Activated effector memory CD4-positive, alpha-beta T cell treated with anti-CD3 and anti-CD28 coated beads, Interleukin-2, amount 50 U/mL, for 16 hours (primary cell): ENCODE results near the gene CBARP.

Experiments
- DNase-seq: peaks from one replicate; pipeline ENCODE4 v3.0.0-alpha.2; 2020

Gene CBARP

DNA sequence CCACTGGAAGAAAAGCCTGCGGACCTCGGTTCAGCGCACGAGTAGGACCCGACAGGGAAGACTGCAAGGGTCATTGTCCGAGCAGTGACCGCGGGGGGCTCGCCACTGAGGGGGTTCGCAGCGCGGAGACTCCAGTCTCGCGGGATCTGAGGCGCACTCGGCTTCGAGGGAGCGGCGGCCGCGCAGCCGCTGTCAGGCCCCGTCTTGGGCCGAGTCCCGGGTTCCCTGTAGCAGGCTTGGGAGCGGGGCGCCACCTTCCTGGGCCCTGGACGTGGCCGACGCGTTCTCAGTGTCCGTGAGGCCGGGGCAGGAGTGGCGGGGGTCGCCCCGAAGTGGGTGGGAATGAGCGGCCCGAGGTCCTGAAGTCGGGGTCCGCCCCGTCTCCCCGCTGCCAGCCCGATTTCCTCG lies 37.1 kb upstream of the CBARP start:
- DNase-seq = no peak

DNA sequence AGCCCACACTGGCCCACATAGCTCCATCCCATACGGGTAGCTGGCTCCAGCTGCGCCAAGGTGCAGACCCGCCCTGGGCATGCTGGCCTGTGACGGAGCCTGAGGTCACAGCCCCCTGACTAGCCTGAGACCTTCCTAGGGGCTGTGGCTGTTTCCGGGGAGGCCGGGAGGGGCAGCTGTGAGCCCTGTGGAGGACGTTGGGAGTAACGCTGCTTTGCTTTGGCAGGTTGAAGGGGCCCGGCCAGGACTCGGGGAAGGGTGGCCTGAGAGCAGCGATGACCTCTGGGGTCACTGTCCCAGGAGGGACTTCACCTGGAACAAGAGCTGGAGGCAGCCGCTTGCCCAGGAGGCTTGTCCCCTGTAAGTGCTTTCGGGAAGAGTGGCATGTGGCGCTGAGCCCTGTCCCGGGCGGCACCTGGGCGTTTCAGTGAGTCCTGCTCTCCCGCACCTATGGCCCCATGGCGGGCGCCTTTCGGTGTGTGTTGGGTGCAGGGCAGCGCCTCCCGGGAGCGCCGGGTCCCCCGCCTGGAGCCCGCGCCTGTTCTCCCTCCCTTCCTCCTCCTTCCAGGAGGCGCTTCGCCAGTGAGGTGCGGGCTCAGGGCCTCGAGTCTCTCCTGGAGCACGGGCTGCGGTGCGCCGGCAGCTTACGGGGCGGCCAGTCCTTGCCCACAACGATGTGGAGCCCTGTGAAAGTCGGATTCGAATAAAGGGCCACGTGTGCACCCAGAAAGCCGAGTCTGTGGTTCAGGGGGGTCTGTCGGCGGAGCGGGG lies 36.5 kb upstream of the CBARP start:
- peak; percentile 66 for DNase-seq

DNA sequence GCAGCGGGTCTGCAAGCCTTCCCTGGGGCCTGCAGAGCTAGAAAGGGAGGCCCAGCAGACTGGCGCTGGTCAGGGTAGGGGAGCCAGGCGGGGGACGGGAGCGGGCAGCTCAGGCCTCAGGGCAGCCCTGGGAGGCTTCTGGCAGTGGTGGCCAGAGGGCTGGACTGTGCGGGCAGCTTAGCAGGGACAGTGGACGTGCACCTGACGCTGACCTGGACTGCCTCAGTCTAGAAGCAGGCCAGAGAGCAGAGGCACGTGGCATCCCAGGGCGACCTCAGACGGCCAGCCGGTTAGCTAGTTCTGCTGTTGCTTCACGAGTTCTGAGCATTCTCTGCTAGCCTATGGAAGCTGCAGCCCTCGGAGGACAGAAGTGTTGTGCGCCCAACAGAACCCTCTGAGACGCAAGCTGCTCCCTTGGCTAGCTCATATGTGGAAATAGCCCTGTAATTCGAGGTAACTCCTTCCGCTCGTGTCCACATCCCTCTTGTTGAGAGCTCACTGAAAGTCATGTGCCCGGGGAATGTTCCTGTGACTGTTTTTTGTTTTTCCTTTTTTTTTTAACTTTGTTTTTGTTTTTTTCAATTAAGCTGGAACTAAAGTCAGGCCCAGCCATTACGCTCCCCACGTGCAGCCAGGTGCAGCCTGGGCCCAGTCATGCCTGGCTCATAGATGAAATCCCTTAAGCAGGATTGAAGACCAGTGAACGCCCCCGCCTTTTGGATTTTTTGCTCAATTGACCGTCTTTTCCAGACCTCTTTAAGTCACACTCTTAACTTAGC lies 35.6 kb upstream of the CBARP start:
- DNase-seq = no peak

GRCh38 chr19:1272423-1273262 lies 34.8 kb upstream of the CBARP start:
- DNase-seq = no peak

DNA sequence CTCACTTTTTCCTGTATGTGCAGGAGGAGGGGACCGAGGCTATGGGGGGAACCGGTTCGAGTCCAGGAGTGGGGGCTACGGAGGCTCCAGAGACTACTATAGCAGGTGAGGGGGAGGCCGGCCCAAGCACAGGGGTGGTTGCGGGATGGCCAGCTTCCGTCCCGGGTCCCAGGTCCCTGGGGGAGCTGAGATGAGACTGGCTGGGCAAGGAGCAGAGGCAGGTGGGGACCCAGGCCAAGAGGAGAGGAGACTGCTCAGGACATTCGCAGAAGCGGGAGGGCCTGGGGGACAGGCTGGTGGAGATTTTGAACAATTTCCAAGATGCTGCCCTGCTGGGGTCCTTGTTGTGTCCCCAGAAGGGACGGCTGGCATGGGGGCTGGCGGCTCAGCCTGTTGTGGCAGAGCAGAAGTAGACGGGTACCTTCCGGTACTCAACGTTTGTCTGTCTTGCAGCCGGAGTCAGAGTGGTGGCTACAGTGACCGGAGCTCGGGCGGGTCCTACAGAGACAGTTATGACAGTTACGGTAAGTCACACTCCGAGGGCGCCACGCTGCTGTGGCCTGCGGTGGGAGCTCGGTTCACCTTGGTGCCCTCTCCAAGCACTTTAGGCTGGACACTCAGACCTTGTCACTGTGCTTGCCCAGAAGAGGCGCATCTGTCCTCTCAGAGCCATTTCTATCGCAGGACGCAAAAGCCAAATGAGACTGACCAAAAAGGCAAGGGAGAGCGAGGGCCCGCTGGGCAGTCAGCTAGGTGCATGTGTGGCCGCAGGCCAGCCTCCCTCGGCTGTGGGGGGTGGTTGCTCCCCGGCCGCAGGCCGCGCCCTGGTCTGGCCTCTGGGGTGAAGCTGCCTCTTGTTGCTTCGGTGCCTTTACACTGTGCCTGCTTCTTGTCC lies 34.0 kb upstream of the CBARP start:
- DNase-seq = no peak

- DNase-seq = peak; percentile 68
Observed at GRCh38 chr19:1270854-1271527, 33.2 kb upstream of the CBARP start.

DNA sequence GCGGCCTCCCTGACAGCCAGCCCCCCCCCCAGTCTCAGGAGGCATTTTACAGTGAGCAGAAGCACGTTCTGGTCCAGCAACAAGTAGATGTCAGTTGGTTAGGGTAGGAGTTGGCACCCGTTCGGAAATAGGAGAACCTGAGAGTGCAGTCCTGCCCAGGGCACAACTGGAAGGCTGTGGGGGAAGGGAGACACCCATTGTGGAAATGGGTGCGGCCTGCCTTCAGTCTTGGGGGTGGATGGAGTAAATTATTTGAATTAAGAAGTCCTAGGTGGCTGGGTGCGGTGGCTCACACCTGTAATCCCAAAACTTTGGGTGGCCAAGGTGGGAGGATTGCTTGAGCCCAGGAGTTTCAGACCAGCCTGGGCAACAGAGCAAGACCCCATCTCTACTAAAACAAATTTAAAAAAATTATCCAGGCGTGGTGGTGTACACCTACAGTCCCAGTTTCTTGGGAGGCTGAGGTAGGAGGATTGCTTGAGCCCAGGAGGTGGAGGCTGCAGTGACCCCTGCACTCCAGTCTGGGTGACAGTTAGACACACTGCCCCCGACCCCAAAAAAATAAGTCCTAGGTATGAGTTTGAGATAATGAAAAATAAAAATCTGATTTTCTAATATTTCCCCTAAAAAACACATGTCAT lies 32.5 kb upstream of the CBARP start:
- DNase-seq = no peak

- DNase-seq = peak; percentile 95
Observed at GRCh38 chr19:1269478-1270212, 31.8 kb upstream of the CBARP start.

DNA sequence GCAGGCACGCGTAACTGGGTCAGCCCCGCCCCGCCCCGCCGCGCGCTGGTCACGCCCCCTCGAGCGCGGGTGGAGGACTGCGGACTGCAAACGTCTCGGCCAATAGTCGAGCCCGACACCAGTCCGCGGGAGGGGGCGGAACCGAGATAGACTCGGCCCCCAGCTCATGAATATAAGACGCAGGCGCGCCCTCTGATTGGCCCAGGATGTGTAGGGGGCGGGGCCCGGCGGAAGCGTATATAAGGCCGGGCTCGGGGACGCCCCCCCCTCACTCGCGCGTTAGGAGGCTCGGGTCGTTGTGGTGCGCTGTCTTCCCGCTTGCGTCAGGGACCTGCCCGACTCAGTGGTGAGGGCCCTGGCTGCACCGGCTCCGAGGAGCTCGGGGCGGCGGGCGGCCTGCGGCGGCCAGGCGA lies 31.3 kb upstream of the CBARP start, which contains the start of gene CIRBP:
CIRBP (plus strand) TSS at position 268 of the 413 bp plus-strand sequence. CDS start 1,602 bp downstream, outside the sequence.
- DNase-seq = peak; percentile 100

DNA sequence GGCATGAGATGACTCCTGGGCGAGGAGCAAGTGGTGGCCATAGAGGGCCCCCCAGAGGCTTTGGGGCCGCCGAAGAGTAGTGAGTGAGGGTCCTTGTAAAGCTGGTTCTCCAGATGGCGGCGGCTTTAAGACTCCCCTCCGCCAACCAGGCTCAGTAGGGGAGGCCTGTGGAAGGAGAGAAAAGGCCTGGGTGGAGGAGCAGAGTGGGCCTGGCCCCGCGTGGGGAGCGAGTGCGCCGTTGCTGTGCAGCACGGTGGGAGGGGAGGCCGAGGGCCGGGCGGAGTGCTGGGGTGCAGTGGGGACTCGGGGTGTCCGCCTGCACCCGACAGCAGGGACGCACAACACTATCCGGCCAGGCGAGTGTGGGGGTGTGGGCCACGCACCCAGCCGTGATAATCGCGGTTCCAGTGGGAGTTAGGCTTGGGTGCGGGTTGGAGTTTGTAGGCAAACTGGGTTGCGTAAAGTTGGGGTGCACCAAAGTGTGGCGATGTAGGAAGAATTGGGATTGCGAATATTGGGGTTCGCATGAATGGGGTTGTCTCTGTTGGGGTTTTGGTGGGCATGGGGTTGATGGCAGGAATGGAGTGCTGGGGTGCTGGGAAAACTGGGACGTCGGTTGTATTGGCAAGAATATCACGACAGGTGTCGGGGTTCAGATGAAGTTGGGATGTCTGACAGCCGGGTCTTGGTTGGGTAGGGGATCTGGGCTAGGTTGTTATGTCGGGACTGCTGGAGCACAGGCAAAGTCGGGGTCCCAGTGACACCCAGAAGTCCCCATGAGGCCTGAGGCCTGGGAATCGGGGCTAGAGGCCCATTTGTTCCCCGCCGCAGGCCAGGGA lies 30.6 kb upstream of the CBARP start:
- DNase-seq = no peak

- DNase-seq = no peak
Observed at GRCh38 chr19:1267477-1268225, 29.8 kb upstream of the CBARP start.

DNA sequence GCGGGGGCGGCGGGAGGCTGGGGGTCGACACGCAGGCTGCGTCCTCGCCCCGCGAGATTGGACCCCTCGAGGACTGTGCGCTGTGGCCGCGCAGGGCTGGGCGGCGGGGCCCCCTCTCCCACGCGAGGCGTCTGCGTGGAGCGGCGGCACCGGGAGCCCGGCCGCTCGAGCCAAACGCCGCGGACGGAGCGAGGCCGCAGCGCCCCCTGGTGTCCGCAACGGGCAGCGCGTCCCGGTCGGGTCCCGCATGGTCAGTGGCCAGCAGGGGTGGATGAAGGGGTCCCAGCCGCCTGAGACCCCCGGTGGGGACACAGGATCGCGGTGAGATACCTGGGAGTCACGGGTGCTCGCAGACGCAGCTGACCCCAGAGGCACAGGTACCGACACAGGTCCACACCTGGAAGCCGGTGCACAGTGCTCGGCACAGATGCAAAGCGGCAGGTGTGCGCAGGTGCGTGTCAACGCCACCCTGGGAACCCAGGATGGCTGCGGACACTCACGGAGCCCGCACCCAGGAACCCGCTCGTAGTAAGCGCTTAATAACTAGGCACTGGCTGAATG lies 29.2 kb upstream of the CBARP start:
- DNase-seq = peak; percentile 93

GRCh38 chr19:1266129-1266915 lies 28.5 kb upstream of the CBARP start:
- peak; percentile 95 for DNase-seq

DNA sequence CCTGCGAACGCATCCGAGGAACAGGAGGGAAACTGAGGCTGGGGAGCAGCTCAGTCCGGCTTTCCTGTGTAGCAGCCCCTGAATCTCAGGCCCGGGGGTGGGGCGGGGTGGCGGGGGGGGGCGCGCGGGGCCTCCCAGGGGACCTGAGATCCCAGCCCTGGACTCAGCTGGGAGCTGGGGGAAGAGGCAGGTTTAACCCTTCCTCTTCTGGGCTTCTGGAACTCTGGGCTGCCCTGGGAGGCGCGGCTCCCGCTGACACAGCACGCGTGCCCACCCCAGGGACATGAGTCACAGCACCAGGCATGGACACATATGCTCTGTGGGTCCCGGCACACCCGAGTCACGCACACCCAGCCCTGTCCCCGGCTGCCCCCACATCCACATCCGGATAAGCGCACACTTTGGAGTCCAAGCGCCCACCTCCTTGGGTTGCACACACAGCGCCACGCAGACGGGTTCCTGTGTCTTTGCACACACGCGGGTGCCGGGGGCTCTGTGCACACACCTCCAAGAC lies 27.9 kb upstream of the CBARP start:
- DNase-seq = peak; percentile 80

- no peak for DNase-seq
Observed at GRCh38 chr19:1264801-1265614, 27.2 kb upstream of the CBARP start.

GRCh38 chr19:1263188-1263587 lies 25.4 kb upstream of the CBARP start:
- DNase-seq = no peak
